Breast epithelium (tissue), 4 donors: ENCODE data around the gene CNPPD1. TPM values are rescaled to one million over a fixed set of nuclear protein-coding genes. Genes with fewer than 3 reads are reported as not detected.

Experiments used
- DNase-seq, 2 donors: peaks; one replicate each; pipeline ENCODE4 v3.0.0-alpha.2; 2019; ENCODE audit warnings: low spot score in 2 of 2
- H3K27ac ChIP-seq, 2 donors: fragments of 200-600 bp; sonication (generic) in 1 of 2; one replicate each; pipeline ENCODE4 v1.5.1; 2016 to 2019; ENCODE audit warnings: mild to moderate bottlenecking in 1 of 2
- H3K27me3 ChIP-seq, 2 donors: fragments of 200-600 bp; sonication (generic) in 1 of 2; one replicate each; pipeline versions ENCODE4 v1.5.1 to v1.6.0; 2017 to 2019; ENCODE audit warnings: control low read depth in 1 of 2, mild to moderate bottlenecking in 1 of 2
- H3K36me3 ChIP-seq: fragments of 200-600 bp; one replicate; pipeline ENCODE4 v1.5.1; 2019
- H3K4me1 ChIP-seq, 2 donors: fragments of 200-600 bp; sonication (generic); one replicate each; pipeline ENCODE4 v1.5.1; 2016 to 2019; ENCODE audit warnings: control low read depth in 1 of 2
- H3K4me3 ChIP-seq, 3 donors: fragments of 200-600 bp; sonication (generic); 1 replicate in 2 of 3; 2 replicates in 1 of 3; pipeline ENCODE4 v1.5.1; 2016 to 2019; ENCODE audit warnings: mild to moderate bottlenecking in 3 of 3, moderate library complexity in 2 of 3
- H3K9me3 ChIP-seq, 2 donors: fragments of 200-600 bp; sonication (generic) in 1 of 2; one replicate each; pipeline ENCODE4 v1.5.1; 2016 to 2019; ENCODE audit warnings: control low read depth in 1 of 2
- POLR2A ChIP-seq: fragments of 450-650 bp; IDR thresholded peaks from one replicate; pipeline ENCODE4 v1.6.1; 2016; ENCODE audit warnings: antibody characterized with exemption, mild to moderate bottlenecking, moderate library complexity
- POLR2AphosphoS5 ChIP-seq, 3 donors: sonication (generic); formaldehyde crosslinking; IDR thresholded peaks; one replicate each; pipeline ENCODE4 v1.6.1; 2017; ENCODE audit warnings: antibody characterized with exemption in 3 of 3
- intact Hi-C: fragments of 100-400 bp; cut with DNase I; formaldehyde crosslinking; loops from one replicate; pipeline ENCODE4 v1.15.1; 2023; ENCODE audit warnings: low total_unique reads
- total RNA-seq, 3 donors: library from RNA; depleted of rRNA; stranded (reverse); fragments of >200 nt; gene quantifications; one replicate each; pipeline ENCODE4 v1.1.0, GENCODE V29; 2016
- TF ChIP-seq, protein P1 (sequence below), 3 donors: fragments of 450-650 bp; IDR thresholded peaks; one replicate each; pipeline ENCODE4 v1.5.1; 2016 to 2017; ENCODE audit warnings: antibody characterized with exemption in 3 of 3, mild to moderate bottlenecking in 3 of 3, moderate library complexity in 3 of 3

Gene CNPPD1
- total RNA-seq, 3 donors from 2014 or later: 37.0 to 60.3 (median 37.2) TPM

DNA sequence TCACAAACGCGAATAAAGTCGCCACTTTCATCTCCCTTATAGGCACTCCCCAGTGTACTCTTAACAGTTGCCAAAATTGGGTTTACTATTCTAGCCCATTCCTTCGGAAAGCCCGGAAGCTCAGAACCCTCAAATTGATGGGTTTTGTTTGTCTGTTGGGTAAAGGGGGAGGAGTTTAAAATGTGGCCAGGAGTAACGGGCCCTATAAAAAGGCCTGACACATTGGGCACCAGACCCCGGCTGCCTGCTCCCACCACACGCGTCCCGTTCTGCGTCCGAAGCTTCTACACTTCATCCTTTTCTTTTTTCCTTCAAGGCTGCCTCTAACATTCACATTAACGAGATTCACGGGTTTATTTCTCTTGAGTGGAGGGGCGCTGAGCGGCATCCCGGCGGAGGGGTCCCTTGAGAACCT, 16.9 kb downstream of the CNPPD1 start:
- TF ChIP-seq, protein P1, sequence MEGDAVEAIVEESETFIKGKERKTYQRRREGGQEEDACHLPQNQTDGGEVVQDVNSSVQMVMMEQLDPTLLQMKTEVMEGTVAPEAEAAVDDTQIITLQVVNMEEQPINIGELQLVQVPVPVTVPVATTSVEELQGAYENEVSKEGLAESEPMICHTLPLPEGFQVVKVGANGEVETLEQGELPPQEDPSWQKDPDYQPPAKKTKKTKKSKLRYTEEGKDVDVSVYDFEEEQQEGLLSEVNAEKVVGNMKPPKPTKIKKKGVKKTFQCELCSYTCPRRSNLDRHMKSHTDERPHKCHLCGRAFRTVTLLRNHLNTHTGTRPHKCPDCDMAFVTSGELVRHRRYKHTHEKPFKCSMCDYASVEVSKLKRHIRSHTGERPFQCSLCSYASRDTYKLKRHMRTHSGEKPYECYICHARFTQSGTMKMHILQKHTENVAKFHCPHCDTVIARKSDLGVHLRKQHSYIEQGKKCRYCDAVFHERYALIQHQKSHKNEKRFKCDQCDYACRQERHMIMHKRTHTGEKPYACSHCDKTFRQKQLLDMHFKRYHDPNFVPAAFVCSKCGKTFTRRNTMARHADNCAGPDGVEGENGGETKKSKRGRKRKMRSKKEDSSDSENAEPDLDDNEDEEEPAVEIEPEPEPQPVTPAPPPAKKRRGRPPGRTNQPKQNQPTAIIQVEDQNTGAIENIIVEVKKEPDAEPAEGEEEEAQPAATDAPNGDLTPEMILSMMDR (IDR thresholded peaks at IDR 0.05): no peak
- TF ChIP-seq POLR2AphosphoS5 (IDR thresholded peaks at IDR 0.05): no peak
- TF ChIP-seq POLR2A: no peak
- H3K36me3 ChIP-seq: no peaks in the 10 kb centered on the region
- no peak for DNase-seq
- H3K9me3 ChIP-seq: no peaks in the 10 kb centered on the region
- intact Hi-C loops: no loop called here
- no peaks in the 10 kb centered on the region for H3K4me1 ChIP-seq
- no peaks in the 10 kb centered on the region for H3K27me3 ChIP-seq
- peak overlapping the region; percentile 88 to 95 for H3K27ac ChIP-seq
- H3K4me3 ChIP-seq: peak overlapping the region; percentile 67 to 86 (median 72)

DNA sequence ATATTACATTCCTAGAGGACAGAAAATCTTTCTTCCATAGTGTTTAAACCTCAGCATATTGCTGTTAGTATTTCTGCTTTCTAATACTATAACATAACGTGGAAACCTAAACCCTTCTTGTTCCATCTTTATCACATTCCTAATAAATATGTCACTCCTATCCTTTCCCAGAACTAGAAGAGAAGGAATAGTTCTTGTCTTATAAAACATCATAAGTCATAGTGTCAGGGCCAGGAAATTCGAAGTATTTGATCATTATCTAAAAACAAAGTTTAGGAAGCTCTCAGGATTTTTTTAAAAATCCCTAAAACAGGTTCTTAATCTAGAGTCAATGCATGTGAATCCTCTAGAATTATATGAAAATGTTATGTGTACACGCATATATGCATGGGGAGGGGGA, 18.1 kb downstream of the CNPPD1 start:
- no peak overlapping the region for H3K4me3 ChIP-seq
- H3K36me3 ChIP-seq: no peaks in the 10 kb centered on the region
- H3K27ac ChIP-seq: no peak overlapping the region
- no peaks in the 10 kb centered on the region for H3K9me3 ChIP-seq
- TF ChIP-seq POLR2A (no peak), POLR2AphosphoS5 (IDR thresholded peaks at IDR 0.05) (no peak)
- TF ChIP-seq, protein P1 (IDR thresholded peaks at IDR 0.05): no peak
- no peak for DNase-seq
- no peaks in the 10 kb centered on the region for H3K4me1 ChIP-seq
- H3K27me3 ChIP-seq: no peaks in the 10 kb centered on the region
- intact Hi-C loops: no loop called here

DNA sequence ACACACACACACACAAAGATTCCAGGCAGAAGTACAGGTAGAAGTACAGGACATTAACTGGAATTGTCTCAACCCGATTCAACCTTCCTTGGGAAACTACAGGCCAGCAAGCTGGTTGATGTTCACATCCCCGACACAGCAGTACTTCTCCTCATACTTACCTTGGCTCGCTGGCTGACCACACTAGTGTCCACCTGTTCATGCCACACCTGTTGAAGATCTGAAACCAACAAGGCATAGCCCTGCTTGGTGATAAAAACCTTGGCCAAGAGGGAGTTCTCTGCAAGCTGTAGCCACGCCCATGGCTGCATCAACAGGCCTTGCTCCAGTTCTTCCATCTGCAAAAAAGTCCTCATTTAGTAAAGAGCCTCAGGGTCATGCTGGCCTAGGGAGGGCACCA, 18.7 kb downstream of the CNPPD1 start:
- Histone ChIP-seq H3K4me3 (no peak overlapping the region), H3K4me1 (no peaks in the 10 kb centered on the region), H3K9me3 (no peaks in the 10 kb centered on the region), H3K27ac (no peak overlapping the region), H3K36me3 (no peaks in the 10 kb centered on the region), H3K27me3 (no peaks in the 10 kb centered on the region)
- TF ChIP-seq, protein P1 (IDR thresholded peaks at IDR 0.05): no peak
- TF ChIP-seq POLR2AphosphoS5 (IDR thresholded peaks at IDR 0.05) (no peak), POLR2A (no peak)
- DNase-seq: no peak
- intact Hi-C loops: no loop called here

DNA sequence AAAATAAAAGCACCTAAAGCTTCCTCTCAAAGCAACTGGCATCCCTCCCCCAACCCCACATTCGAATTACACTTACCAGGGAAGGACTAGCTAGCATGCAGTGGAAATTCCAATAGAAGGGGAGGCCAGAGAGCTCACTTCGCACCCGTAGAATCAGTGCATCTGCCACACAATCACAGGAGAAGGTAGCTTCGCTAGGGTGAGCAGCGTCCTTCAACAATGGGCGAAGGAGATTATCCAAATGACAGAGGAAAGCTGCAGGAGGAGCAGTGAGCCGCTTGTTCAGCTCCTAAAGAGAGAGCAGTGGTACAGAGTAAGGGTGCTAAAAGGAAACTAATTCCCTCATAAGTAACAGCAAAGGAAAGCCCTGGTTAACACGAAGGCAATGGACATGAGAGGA, 19.3 kb downstream of the CNPPD1 start:
- no peak for DNase-seq
- Histone ChIP-seq H3K4me3 (no peak overlapping the region), H3K4me1 (no peaks in the 10 kb centered on the region), H3K36me3 (no peaks in the 10 kb centered on the region), H3K9me3 (no peaks in the 10 kb centered on the region), H3K27ac (no peak overlapping the region), H3K27me3 (no peaks in the 10 kb centered on the region)
- no peak for TF ChIP-seq POLR2A
- TF ChIP-seq, protein P1 (IDR thresholded peaks at IDR 0.05): no peak
- TF ChIP-seq POLR2AphosphoS5 (IDR thresholded peaks at IDR 0.05): no peak
- intact Hi-C loops: no loop called here

DNA sequence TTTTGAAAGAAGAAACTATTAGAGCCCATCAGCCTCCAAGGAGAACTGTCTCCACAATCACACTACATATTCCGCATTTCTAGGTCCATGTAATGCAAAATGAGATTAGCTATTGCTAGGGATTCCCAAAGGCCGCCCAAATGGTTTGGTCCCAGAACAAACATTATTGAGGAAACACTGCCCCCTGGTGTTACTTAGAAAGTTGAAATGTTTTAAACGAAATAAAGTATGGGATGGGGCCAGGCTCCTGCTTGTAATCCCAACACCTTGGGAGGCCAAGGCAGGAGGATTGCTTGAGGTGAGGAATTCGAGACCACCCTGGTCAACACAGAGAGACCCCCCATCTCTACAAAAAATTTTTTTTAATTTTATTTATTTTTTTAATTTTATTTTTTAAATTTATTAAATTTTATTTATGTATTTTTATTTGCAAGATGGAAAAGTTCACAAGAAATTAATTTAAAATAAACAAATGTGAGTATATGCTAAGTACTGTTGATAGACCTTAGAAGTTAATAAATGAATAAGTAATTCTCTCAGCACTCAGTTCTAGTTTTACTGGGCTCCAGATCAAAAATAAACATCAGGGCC, 21.6 kb downstream of the CNPPD1 start:
- H3K36me3 ChIP-seq: no peaks in the 10 kb centered on the region
- H3K4me1 ChIP-seq: no peaks in the 10 kb centered on the region
- intact Hi-C loops: no loop called here
- no peaks in the 10 kb centered on the region for H3K27me3 ChIP-seq
- TF ChIP-seq, protein P1 (IDR thresholded peaks at IDR 0.05): peak; percentile 56 to 74 (median 72)
- TF ChIP-seq POLR2AphosphoS5 (IDR thresholded peaks at IDR 0.05): no peak
- TF ChIP-seq POLR2A: no peak
- H3K4me3 ChIP-seq: no peak overlapping the region
- no peaks in the 10 kb centered on the region for H3K9me3 ChIP-seq
- DNase-seq: no peak
- H3K27ac ChIP-seq: no peak overlapping the region
